Fibroblast of upper back skin (primary cell): ENCODE measurements around the gene SLC6A4.
"Not testable (repeated sequence)": the region's sequence is repeated elsewhere in the genome, so short reads cannot be mapped to it uniquely, and the experiment has no call there.

ENCODE experiments used
- DNase-seq: peaks from one replicate; pipeline ENCODE4 v3.0.0-alpha.2; 2013

The SLC6A4 gene

DNA sequence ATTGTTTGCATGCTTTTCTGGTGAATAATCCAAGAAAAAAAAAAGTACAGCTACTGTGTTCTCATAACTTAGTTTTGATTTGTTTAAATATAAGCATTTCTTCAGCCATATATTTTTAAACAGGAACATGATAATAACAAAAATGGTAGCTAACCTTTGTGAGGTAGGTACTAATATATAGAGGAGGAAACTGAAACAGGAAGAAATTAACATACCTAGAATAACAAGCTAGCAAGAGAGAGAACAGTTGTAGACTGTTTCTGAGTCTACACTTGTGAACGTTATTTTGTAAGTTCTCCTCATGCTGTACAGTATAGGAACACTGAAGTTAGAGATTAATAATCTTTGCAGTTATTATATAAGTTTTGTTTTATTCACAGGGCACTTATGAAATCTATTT is 69.5 kb downstream of the SLC6A4 start:
- DNase-seq, result no peak

DNA sequence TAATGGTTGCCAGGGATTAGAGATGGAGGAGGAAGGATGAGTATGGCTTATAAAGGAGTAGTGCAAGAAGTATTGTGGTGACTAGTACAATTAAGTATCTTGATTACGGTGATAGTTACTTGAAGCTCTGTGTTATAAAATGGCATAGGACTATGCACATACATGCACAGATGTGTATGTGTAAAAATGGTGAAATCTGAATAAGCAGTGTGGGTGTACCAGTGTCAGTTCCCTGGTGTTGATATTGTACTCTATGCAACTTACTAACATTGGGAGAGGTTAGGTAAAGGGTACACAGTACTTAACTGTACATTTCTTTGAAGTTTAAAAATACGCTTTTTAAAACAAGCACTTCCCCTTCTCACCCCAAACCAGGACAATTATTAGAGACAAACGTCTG is 70.3 kb downstream of the SLC6A4 start:
- no peak for DNase-seq

DNA sequence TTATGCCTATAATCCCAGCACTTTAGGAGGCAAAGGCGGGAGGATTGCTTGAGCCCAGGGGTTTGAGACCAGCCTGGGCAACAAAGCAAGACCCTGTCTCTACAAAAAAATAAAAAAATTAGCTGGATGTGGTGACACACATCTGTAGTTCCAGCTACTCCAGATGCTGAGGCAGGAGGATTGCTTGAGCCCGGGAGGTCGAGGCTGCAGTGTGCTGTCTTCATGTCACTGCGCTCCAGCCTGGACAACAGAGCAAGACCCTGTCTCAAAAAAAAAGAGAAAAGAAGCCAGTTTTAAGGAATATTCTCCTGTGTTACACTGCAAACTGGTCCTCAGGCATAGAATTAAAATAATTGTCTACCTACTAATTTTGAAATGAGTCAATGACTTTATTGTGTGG is 71.0 kb downstream of the SLC6A4 start:
- no peak for DNase-seq

DNA sequence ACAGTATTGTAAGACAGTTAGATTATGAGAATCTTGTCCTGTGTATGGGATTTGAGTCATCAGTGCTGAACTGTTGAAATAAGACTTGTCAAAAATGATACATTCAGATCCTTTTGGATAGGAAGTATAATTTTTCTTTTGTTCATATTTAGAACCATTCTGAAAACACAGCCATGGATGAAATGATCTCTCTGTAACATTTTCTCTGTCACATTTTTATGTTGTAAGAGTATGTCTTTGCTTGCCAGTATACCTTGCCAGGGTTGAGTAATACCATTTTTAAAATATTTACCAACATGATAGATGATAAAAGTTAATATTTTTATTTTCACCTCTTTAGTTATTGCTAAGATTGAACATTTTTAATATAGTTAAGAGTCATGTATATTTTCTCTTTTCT is 73.9 kb downstream of the SLC6A4 start:
- no peak for DNase-seq

DNA sequence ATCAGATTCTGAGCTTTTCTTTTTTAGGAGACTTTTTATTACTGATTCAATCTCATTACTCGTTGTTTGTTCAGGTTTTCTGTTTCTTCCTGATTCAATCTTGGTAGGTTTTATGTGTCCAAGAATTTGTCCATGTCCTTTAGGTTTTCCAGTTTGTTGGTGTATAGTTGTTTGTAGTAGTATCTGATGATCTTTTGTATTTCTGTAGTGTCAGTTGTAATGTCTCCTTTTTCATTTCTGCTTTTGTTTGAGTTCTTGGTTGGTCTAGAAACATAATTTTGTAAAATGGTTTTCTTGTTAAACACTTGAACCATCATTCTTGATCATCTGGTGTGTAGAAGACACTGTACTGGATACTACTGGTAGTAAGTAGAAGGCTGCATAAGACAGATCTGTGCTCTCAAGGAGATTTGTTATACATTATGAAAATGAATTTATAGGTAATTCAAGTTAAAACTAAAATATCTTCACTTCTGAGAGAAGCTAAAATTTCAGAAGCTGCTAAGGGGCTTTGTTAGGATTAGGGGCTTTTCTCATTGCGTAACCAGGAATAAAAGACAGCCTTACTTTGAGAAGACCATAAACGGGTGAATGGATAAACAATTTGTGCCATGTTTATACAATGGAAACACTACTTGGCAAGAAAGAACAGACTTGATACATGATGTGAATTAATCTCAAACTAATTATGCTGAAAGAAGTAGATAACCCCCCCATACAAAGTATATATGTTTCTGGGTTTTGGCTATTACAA is 74.9 kb downstream of the SLC6A4 start:
- DNase-seq, result no peak

DNA sequence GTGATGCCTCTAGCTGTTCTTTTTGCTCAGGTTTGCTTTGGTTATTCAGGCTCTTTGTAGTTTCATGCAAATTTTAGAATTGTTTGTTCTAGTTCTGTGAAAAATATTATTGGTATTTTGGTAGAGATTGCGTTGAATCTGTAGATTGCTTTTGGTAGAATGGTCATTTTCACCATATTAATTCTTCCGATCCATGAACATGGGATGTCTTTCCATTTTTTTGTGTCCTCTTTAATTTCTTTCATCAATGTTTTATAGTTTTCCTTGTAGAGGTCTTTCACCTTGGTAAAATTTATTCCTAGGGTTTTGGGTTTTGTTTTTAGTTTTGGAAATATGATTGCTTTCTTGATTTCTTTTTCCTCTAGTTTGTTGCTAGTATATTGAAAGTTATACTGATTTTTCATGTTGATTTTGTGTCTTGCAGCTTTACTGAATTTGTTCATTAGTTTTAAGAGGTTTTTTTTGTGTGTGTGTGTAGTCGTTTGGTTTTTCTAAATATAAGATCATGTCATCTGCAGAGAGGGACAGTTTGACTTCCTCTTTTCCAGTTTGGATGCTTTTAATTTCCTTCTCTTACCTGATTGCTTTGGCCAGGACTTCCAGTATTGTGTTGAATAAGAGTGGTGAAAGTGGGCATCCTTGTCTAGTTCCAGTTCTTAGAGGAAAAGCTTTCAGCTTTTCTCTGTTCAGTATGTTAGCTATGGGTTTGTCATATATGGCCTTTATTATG is 76.4 kb downstream of the SLC6A4 start:
- DNase-seq, result no peak

DNA sequence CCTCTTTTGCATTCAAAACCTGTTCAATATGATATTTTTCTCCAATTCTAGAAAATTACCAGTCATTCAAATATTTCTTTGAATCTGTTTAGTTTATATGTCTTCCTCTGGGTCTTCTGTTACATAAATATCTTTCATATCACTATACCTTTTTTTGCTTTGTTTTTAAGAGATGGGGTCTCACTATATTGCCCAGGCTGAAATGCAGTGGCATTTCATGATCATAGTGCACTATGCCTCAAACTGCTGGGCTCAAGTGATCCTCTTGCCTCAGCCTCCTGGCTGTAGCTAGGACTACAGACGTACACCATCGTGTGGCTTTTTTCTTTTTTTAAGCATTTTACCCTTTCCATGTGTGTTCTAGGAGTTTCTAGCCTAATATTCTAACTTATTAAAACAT is 80.1 kb downstream of the SLC6A4 start:
- no peak for DNase-seq

DNA sequence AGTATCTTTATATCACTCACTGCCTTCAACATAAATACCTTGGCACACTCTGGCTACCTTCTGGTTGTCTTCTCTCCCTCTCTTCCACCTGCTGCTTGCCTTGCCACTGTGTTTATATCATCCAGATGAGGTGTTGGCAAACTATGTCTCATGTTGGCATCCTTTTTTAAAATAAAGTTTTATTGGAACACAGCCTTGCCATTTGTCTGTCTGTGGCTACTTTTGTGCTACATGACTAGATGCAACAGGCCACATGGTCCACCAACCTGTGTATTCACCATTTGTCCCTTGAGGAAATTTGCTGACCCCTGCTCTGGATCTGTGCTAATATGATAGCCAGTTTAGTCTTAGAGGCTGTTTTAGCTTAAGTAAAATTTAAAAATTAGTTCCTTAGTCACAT is 82.0 kb downstream of the SLC6A4 start:
- DNase-seq, result no peak

DNA sequence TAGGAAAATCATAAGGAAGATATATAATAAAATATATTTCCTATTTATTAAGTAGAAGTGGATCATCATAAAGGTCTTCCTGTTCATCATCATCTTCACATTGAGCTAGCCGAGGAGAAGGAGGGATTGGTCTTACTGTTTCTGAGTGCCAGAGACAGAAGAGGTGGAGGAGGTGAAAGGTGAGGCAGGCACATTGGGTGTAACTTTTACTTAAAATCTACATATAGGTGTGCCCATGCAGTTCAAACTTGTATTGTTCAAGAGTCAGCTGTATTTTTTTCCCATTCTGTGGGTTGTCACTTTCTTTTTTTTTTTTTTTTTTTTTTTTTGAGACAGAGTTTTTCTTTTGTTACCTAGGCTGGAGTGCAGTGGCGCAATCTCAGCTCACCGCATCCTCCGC is 84.0 kb downstream of the SLC6A4 start:
- no peak for DNase-seq

DNA sequence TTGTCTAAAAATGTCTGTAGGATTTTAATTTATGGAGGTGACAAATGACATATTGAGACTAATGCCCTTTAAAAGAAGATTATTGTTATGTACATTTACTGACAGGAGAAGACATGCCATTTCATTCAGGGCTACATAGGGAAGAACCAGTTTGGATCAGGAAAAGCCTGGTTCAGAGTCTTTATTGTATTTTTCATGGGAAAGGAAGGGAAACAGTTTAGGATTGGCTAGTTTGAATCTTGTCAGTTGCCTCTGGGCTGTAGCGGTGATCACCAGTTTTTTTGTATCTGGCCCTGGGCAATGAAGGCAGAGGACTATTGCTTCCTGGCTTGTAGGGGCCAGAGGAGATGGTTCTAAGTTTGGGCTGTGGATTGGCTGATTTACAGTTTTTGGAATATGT is 87.1 kb downstream of the SLC6A4 start:
- no peak for DNase-seq

DNA sequence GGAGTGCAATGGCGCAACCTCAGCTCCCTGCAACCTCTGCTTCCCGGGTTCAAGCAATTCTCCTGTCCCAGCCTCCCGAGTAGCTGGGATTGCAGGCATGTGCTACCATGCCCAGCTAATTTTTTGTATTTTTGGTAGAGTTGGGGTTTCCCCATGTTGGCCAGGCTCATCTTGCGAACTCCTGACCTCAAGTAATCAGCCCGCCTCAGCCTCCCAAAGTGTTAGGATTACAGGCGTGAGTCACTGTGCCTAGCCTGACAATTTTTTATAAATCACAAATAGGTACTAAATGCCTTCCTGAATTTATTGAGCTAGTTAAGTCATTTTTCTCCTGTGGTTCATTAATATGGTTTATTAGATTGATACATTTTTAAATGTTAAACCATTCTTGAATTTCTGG is 87.6 kb downstream of the SLC6A4 start:
- DNase-seq, result not testable (repeated sequence)
